ENCODE results near the gene FTO.

DNA sequence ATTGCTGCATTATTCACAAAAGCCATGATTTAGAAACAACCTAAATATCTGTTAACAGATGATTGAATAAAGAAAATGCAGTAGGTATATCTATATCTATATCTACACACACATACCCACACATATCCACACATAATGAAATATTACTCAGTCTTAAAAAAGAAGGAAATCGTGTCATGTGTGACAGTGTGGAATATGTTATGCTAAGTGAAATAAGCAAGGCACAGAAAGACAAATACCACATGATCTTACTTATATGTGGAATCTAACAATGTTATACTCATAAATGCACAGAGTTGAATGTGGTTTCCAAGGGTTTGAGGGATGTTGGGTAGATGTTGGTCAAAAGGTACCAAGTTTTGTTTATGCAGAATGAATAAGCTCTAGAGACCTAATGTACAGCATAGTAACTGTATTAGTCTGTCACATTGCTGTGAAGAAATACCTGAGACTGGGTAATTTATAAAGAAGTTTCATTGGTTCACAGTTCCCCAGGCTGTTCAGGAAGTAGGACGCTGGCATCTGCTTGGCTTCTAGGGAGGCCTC is 156.1 kb downstream of the FTO start:
- TF ChIP-seq, protein P1, sequence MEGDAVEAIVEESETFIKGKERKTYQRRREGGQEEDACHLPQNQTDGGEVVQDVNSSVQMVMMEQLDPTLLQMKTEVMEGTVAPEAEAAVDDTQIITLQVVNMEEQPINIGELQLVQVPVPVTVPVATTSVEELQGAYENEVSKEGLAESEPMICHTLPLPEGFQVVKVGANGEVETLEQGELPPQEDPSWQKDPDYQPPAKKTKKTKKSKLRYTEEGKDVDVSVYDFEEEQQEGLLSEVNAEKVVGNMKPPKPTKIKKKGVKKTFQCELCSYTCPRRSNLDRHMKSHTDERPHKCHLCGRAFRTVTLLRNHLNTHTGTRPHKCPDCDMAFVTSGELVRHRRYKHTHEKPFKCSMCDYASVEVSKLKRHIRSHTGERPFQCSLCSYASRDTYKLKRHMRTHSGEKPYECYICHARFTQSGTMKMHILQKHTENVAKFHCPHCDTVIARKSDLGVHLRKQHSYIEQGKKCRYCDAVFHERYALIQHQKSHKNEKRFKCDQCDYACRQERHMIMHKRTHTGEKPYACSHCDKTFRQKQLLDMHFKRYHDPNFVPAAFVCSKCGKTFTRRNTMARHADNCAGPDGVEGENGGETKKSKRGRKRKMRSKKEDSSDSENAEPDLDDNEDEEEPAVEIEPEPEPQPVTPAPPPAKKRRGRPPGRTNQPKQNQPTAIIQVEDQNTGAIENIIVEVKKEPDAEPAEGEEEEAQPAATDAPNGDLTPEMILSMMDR (IDR thresholded peaks at IDR 0.05; ENCODE audit: insufficient read depth, low read length, poor library complexity, severe bottlenecking) = no peak
- TF ChIP-seq EZH2phosphoT487 (conservative IDR thresholded peaks at IDR 0.05; ENCODE audit: low read length) = no peak
